Panc1 (cell line): Measurements from ENCODE around the gene CLMP. TPM values are rescaled to one million over a fixed set of nuclear protein-coding genes. Genes with fewer than 3 reads are reported as not detected.

Experiments
- ATAC-seq: fragments of 200-7000 bp; cut with Tn5 transposase; 2 replicates; pipeline ENCODE4 v1.9.1; 2020; ENCODE audit warnings: mild to moderate bottlenecking, moderate library complexity
- BruUV-seq: library from RNA; stranded (reverse); fragments of 400-500 nt; replicated peaks from 2 replicates; lab custom pipeline; 2021; lab: Mats Ljungman, UMichigan
- CTCF ChIA-PET: fragments of 300-600 bp; sonication (Branson Sonifier 250); formaldehyde crosslinking; loops from one replicate; lab custom pipeline; 2022; ENCODE audit warnings: antibody characterized with exemption; lab: Charles Lee
- POLR2A ChIA-PET: fragments of 300-600 bp; sonication (Branson Sonifier 250); formaldehyde crosslinking; loops from one replicate; lab custom pipeline; 2022; ENCODE audit warnings: antibody characterized with exemption; lab: Charles Lee
- DNase-seq: peaks from one replicate; pipeline ENCODE4 v3.0.0-alpha.2; 2010; ENCODE audit warnings: low read depth, low spot score
- H3K27ac ChIP-seq: 2 replicates; pipeline ENCODE4 v1.5.1; 2011; ENCODE audit warnings: mild to moderate bottlenecking, low read length, inconsistent platforms
- H3K27me3 ChIP-seq: fragments of 200-500 bp; sonication (Bioruptor generic); 2 replicates; pipeline ENCODE4 v1.6.0; 2014; ENCODE audit warnings: low read length, inconsistent platforms; ENCODE audit not compliant: control insufficient read depth, insufficient read depth
- H3K36me3 ChIP-seq: fragments of 200-500 bp; sonication (Bioruptor generic); 2 replicates; pipeline ENCODE4 v1.5.1; 2014; ENCODE audit warnings: inconsistent platforms, mild to moderate bottlenecking, low read length, moderate library complexity; ENCODE audit not compliant: control insufficient read depth, insufficient read depth
- H3K4me1 ChIP-seq: 2 replicates; pipeline ENCODE4 v1.5.1; 2011; ENCODE audit warnings: inconsistent platforms, mild to moderate bottlenecking, low read length, moderate library complexity; ENCODE audit not compliant: control insufficient read depth, insufficient read depth
- H3K4me3 ChIP-seq, 2 experiments: 2 replicates each; pipeline ENCODE4 v1.5.1; 2011 to 2012; ENCODE audit warnings: low read depth in 2 of 2, low read length in 2 of 2, mild to moderate bottlenecking in 2 of 2, inconsistent platforms in 1 of 2, moderate library complexity in 1 of 2
- H3K9me3 ChIP-seq: fragments of 200-500 bp; sonication (Bioruptor generic); 2 replicates; pipeline ENCODE4 v1.5.1; 2014; ENCODE audit warnings: low read depth, mild to moderate bottlenecking, inconsistent platforms, low read length, moderate library complexity; ENCODE audit not compliant: control insufficient read depth, insufficient read depth
- POLR2AphosphoS5 ChIP-seq: IDR thresholded peaks from 2 replicates; pipeline ENCODE4 v1.6.1; 2012; ENCODE audit warnings: mild to moderate bottlenecking, low read depth, low read length, moderate library complexity
- REST ChIP-seq, 2 experiments: IDR thresholded peaks; 2 replicates each; pipeline ENCODE4 v1.6.1; 2011 to 2012; ENCODE audit warnings: low read depth in 2 of 2, control low read depth in 1 of 2, low read length in 1 of 2, mild to moderate bottlenecking in 1 of 2, moderate library complexity in 1 of 2; ENCODE audit not compliant: insufficient read depth in 1 of 2
- SIN3A ChIP-seq: IDR thresholded peaks from 2 replicates; pipeline ENCODE4 v1.6.1; 2012; ENCODE audit warnings: low read depth, mild to moderate bottlenecking, low read length, moderate library complexity, borderline replicate concordance; ENCODE audit not compliant: insufficient read depth
- TCF7L2 ChIP-seq: IDR thresholded peaks from 2 replicates; pipeline ENCODE4 v1.6.1; 2011; ENCODE audit warnings: mild to moderate bottlenecking, low read depth, low read length, inconsistent platforms
- in situ Hi-C: cut with HindIII; loops from 2 replicates; pipeline ENCODE4 v1.10.0; 2016; ENCODE audit warnings: low sequenced_read_pairs, low pct_unique_long_range_greater_than_20kb
- intact Hi-C: fragments of 100-400 bp; cut with micrococcal nuclease; formaldehyde crosslinking; loops from one replicate; pipeline ENCODE4 v1.10.0; 2022; ENCODE audit not compliant: unreplicated experiment
- total RNA-seq: library from RNA; stranded (reverse); gene quantifications from one replicate; pipeline ENCODE4 v1.2.1, GENCODE V29; 2021; ENCODE audit not compliant: unreplicated experiment
- TF ChIP-seq, protein P1 (sequence below): fragments of 450-650 bp; IDR thresholded peaks from 2 replicates; pipeline ENCODE4 v1.5.1; 2017; ENCODE audit warnings: mild to moderate bottlenecking

Gene CLMP
- total RNA-seq, 1 experiment from 2014 or later, result 1.5 TPM

DNA sequence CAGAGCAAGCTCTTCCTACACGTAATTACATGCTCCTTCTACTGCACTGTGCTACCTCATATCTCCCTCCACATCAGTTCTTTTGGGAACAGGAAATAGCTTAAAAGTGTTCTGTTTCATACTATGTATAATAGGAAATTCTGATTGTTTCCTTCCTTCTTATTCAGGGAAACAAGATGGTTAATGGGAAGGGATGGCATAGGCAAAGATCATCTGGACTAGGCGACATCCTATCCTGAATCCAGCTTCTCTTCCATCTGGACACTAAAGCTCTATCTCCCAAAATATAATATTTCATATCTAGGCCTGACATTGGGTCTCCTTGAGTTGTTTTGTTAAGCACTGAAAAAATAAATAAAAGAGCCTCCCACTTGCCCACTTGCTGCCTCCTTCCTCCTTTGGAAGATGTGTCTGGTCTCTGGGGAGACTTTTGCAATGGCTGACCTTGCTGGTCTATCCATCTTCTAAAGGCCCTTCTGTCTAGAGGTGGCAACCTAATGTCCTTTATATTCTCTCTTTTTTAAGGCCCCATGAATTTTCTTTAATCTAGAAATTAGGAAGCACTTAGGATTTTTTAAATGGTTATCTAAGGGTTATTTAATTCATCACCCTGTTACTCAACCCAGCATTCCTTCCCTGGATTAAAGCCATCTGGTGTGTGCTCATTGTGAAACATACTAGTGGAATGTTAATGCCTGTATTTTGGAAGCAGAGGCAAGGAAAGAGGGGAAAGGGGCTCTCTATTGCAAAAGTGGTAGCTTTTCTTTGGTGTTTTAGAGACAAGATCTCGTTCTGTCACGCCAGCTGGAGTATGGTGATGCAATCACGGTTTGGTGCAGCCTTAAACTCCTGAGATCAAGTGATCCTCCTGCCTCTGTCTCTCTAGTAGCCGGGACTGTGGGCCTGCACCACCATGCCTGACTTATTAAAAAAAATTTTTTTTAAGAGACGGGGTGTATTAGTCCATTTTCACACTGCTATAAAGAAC, 20.6 kb downstream of the CLMP start:
- no peaks in the 10 kb centered on the region for H3K36me3 ChIP-seq
- H3K4me3 ChIP-seq, result no peak overlapping the region
- in situ Hi-C loops (no loop called here), intact Hi-C loops (no loop called here)
- CTCF ChIA-PET, result no interaction called here
- ATAC-seq (no peak), DNase-seq (no peak)
- no peaks in the 10 kb centered on the region for H3K4me1 ChIP-seq
- no peak overlapping the region for H3K27ac ChIP-seq
- POLR2A ChIA-PET, result no interaction called here
- no peaks in the 10 kb centered on the region for H3K9me3 ChIP-seq
- BruUV-seq, result no TSS peak
- H3K27me3 ChIP-seq, result no peaks in the 10 kb centered on the region
- TF ChIP-seq TCF7L2 (no peak), POLR2AphosphoS5 (no peak), REST (IDR thresholded peaks at IDR 0.05; ENCODE audit: insufficient read depth in 1 of 2, low read depth in 2 of 2, low read length in 1 of 2) (no peak), SIN3A (no peak)
- TF ChIP-seq, protein P1, sequence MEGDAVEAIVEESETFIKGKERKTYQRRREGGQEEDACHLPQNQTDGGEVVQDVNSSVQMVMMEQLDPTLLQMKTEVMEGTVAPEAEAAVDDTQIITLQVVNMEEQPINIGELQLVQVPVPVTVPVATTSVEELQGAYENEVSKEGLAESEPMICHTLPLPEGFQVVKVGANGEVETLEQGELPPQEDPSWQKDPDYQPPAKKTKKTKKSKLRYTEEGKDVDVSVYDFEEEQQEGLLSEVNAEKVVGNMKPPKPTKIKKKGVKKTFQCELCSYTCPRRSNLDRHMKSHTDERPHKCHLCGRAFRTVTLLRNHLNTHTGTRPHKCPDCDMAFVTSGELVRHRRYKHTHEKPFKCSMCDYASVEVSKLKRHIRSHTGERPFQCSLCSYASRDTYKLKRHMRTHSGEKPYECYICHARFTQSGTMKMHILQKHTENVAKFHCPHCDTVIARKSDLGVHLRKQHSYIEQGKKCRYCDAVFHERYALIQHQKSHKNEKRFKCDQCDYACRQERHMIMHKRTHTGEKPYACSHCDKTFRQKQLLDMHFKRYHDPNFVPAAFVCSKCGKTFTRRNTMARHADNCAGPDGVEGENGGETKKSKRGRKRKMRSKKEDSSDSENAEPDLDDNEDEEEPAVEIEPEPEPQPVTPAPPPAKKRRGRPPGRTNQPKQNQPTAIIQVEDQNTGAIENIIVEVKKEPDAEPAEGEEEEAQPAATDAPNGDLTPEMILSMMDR, result no peak

- Histone ChIP-seq H3K36me3 (no peaks in the 10 kb centered on the region), H3K9me3 (no peaks in the 10 kb centered on the region), H3K4me1 (no peaks in the 10 kb centered on the region), H3K27me3 (no peaks in the 10 kb centered on the region), H3K27ac (no peak overlapping the region), H3K4me3 (no peak overlapping the region)
- no TSS peak for BruUV-seq
- TF ChIP-seq SIN3A (no peak), REST (IDR thresholded peaks at IDR 0.05; ENCODE audit: insufficient read depth in 1 of 2, low read depth in 2 of 2, low read length in 1 of 2) (no peak), POLR2AphosphoS5 (no peak), TCF7L2 (no peak)
- TF ChIP-seq, protein P1, result no peak
- DNase-seq (no peak), ATAC-seq (no peak)
- ChIA-PET CTCF (no interaction called here), POLR2A (no interaction called here)
- intact Hi-C loops (no loop called here), in situ Hi-C loops (no loop called here)
These were observed 21.2 kb downstream of the CLMP start for GRCh38 chr11:123173856-123174186.
